Skin of body (tissue), 2 donors: ENCODE results near the gene UGT1A1. TPM values are rescaled to one million over a fixed set of nuclear protein-coding genes. Genes with fewer than 3 reads are reported as not detected.

ENCODE experiments used
- DNase-seq: peaks from one replicate; lab custom pipeline; 2025; lab: John Stamatoyannopoulos, UW
- total RNA-seq: library from RNA; depleted of rRNA; stranded (reverse); fragments of >200 nt; gene quantifications from one replicate; pipeline ENCODE4 v1.2.3, GENCODE V29; 2014

UGT1A1 gene
- total RNA-seq, 1 donor from 2014 or later: 0.10 TPM

DNA sequence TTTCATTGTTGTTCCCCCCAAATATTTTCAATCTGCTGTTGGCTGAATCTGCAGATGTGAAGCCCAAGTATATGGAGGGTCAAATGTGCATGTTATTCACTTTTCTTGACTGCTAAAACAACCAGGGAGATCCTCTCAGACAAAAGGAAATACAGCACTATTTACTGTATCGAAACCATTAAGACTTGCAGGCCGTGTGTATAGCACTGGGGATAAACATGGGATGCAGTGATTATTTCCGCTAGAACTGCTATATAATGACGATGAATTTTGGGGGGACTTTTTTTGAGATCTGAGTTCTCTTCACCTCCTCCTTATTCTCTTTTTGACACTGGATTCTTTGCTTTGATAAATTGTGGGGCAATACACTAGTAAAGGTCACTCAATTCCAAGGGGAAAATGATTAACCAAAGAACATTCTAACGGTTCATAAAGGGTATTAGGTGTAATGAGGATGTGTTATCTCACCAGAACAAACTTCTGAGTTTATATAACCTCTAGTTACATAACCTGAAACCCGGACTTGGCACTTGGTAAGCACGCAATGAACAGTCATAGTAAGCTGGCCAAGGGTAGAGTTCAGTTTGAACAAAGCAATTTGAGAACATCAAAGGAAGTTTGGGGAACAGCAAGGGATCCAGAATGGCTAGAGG, 3.5 kb upstream of the UGT1A1 start:
- no peak for DNase-seq

DNA sequence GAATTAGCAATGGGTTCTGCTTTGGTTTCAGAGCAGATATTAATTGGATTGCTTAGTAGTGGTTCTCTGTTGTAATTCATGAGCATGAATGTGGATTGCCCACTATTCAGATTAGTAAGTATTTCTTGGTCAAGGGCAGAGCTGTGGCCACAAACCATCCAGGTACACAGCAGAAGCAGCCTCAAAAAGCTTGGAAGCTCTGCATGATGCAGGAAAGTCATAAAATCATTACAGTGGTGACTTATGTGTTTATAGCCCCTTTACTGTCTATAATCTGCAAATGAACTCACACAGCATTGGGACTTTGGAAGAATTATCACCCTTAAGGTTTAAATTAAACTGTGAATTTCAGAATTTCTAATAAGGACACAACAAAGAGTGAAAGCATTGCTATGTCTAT, 1.9 kb upstream of the UGT1A1 start:
- DNase-seq: no peak

DNA sequence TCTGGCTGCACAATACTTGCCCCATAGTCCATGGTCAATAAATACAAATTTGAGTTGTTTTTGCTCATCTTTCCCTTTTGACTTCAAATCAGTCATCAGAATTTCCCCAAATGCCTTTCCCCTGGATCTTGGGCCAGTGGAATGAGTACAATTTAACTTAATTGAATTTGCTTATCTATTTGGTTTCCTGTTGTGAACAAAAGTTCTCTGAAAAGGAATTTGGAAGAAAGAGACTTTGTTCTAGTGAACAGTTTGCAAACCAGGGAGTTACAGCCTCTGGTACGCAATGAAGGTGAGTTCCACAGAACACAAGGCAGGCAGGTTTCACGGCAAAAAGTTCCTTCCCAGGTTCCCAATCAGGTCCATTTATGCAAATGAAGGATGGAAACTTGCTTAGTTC, 1.2 kb upstream of the UGT1A1 start:
- DNase-seq: no peak

DNA sequence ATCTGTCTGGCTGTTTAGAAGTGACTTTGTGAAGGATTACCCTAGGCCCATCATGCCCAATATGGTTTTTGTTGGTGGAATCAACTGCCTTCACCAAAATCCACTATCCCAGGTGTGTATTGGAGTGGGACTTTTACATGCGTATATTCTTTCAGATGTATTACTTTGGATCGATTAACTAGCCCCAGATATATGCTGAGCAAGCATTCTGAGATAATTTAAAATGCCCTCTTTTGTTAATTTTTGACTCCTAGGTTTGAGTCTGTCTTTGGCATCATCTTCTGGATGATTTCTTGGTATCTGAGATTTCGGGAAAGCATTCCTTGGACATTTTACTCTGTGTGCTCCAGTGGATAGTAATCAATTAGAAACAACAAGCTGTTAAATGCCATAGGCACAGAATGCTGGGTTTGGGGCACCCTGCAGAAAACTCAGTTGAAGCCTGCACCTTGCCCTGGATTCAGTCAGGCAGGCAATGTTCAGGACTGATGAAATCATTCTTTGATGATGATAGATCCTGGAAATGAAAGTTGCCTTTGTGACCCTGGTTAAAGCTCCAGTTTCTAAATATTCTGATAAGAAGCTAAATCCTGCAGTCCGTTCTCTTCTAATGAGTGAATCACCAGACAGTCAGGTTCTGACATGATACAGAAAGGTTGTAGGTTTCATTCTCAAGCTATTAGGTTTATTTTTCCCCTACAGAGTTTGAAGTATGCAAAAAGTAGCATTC, 1.1 kb downstream of the UGT1A1 start:
- no peak for DNase-seq

DNA sequence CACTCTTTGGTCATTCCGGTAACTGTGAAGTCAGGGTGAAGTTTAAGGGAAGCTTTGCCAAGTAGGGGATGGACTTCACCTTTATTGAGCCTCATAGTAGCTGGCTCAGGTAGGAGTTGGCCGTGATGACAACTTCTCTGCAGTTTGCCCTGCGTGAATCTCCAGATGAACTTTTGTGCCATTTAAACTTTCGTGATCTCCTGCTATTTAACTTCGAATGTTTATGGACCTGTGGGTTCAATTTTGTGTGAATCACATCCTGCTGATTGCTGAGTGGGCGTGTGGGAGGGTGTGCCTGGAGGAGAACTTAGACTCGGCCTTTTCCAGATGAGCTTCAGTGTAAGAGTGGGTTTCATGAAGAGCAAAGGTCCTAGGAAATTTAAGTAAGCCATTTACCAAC, 4.2 kb downstream of the UGT1A1 start:
- no peak for DNase-seq

DNA sequence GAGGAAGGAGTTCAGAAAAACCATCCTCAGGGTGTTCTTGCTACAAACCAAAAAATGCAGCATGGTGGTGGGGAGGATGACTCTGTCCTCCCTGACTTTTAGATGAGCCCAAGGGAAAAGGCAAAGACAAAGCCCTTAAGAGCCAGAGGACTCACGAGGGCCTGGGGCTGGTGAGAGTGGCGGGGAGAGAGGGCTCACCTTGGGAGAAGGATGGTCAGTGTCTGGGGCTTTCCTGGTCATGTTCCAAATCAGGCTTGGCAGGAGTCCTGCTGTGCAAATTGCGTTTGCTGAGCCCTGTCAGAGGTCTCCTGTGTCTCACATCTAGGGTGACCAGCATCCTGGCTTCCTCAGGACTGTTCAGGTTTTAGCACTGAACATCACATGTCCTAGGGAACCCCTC, 4.7 kb downstream of the UGT1A1 start:
- DNase-seq: no peak

DNA sequence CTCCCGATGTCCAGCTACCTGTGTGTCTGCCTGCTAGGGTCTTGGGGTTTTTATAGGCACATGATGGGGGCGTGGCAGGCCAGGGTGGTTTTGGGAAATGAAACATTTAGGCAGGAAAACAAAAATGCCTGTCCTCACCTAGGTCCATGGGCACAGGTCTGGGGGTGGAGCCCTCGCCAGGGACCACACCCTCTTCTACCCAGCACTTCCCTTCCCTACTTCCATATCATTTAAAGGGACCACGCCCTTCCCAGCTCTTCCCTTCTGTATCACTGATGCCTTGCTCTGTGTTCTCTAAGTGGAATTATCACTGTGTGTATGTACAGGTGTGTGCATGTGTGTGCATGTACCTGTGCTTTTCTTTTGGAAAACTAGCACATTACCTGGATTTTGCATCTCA, 6.3 kb downstream of the UGT1A1 start:
- DNase-seq: no peak

DNA sequence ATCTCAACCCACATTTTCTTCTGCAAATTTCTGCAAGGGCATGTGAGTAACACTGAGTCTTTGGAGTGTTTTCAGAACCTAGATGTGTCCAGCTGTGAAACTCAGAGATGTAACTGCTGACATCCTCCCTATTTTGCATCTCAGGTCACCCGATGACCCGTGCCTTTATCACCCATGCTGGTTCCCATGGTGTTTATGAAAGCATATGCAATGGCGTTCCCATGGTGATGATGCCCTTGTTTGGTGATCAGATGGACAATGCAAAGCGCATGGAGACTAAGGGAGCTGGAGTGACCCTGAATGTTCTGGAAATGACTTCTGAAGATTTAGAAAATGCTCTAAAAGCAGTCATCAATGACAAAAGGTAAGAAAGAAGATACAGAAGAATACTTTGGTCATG, 8.0 kb downstream of the UGT1A1 start:
- DNase-seq: no peak

DNA sequence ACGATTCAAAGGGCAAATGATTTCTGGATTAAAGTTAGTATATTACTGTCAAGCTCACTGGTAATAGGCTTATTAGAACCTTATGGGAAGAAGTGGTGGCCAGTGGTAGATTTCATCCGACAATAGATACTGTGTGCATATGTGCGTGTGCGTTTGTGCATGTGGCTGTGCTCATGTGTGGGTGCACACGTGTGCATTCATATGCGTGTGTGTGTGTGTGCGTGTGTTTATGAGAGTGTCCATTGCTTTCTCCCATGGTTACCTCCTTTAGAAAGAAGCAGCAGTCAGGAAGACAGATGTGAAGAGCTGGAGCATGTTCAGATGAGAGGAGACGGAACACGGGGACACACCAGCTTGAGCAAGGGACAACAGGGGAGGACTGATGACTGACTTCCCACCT, 9.2 kb downstream of the UGT1A1 start:
- DNase-seq: no peak

DNA sequence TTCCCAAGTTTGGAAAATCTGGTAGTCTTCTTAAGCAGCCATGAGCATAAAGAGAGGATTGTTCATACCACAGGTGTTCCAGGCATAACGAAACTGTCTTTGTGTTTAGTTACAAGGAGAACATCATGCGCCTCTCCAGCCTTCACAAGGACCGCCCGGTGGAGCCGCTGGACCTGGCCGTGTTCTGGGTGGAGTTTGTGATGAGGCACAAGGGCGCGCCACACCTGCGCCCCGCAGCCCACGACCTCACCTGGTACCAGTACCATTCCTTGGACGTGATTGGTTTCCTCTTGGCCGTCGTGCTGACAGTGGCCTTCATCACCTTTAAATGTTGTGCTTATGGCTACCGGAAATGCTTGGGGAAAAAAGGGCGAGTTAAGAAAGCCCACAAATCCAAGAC, 12.1 kb downstream of the UGT1A1 start:
- DNase-seq: no peak

DNA sequence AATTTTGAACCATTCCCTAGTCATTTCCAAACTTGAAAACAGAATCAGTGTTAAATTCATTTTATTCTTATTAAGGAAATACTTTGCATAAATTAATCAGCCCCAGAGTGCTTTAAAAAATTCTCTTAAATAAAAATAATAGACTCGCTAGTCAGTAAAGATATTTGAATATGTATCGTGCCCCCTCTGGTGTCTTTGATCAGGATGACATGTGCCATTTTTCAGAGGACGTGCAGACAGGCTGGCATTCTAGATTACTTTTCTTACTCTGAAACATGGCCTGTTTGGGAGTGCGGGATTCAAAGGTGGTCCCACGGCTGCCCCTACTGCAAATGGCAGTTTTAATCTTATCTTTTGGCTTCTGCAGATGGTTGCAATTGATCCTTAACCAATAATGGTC, 12.5 kb downstream of the UGT1A1 start:
- no peak for DNase-seq

DNA sequence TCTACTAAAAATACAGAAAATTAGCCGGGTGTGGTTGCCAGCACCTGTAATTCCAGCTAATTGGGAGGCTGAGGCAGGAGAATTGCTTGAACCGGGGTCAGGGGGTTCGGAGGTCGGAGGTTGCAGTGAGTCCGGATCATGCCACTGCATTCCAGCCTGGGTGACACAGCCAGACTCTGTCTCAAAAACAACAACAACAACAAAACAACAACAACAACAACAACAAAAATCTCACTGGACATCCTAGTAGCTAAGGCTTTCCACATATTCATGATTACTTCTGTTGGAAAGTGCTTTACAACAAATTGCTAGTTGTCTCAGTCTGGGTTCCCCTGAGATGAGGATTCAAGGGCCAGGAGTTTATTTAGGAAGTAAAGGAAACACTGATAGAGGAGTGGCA, 13.8 kb downstream of the UGT1A1 start:
- no peak for DNase-seq

DNA sequence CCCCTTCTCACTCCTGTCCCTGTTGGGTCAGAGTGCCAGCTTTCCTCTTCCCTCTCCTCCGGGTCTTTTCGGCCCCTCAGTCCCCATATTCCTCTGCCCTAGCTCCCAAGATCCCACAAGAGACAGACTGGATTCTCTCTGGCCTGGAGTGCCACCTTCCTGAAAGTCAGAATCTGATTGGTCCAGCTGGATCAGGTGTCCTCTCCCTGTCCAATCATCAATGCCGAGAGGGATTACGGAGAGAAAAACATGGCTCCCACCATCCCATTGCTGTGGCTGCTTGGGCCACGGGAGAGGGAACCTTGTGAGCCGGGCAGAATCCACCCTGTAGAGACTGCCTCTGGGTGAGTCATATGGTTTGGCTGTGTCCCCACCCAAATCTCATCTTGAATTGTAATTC, 15.3 kb downstream of the UGT1A1 start:
- DNase-seq: no peak

DNA sequence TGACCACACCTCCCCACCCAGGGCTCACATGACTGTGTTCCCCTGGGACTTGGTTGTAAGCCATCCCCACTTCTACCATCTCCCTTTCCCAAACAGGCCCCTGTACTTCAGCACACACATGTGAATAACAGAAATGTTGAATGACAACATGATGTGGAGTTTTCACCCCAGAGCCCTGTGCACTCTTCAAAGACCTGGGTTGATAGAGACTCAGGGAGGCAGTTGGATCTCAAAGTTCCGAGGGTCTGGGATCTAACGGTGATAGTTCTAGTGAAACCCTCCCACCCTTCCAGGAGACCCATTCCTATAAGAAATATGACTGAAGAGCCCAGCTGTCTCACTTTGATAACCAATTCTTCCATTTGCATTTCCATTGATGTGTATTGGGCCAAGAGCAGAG, 18.0 kb downstream of the UGT1A1 start, which contains the start of gene MROH2A:
MROH2A (plus strand) TSS at position 301 of the 400 bp plus-strand sequence. CDS start 1,029 bp downstream, outside the sequence.
- no peak for DNase-seq

DNA sequence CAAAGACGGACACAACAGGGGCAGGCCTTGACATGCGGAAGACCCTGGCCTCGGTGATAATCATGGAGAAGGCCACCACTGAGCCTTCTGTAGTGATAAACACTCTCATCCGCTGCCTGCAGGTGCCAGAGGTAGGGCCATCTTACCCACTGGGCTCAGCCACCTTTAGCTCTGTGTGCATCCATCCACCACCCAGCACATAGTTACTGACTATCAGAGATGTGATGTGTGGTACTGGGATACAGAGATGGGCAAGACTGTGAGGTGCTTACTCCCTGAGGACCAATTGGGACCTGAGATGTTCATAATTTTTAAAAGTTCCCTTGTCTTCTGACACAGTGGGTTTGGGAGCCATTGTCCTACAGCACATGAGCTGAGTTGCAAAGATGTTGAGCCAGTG, 19.7 kb downstream of the UGT1A1 start:
- DNase-seq: no peak

DNA sequence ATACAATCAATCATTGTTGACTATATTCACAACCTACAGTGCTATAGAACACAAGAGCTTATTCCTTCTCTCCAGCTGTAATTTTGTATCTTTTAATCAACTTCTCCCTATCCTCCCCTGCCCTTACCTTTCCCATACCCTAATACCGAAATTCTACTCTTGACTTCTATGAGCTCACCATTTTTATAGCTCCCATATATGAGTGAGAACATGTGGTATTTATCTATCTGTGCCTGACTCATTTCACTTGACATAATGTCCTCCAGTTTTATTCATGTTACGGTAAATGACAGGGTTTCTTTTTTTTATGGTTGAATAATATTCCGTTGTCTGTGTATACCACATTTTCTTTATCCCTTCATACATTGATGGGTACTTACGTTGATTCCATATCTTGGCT, 20.7 kb downstream of the UGT1A1 start:
- DNase-seq: no peak

DNA sequence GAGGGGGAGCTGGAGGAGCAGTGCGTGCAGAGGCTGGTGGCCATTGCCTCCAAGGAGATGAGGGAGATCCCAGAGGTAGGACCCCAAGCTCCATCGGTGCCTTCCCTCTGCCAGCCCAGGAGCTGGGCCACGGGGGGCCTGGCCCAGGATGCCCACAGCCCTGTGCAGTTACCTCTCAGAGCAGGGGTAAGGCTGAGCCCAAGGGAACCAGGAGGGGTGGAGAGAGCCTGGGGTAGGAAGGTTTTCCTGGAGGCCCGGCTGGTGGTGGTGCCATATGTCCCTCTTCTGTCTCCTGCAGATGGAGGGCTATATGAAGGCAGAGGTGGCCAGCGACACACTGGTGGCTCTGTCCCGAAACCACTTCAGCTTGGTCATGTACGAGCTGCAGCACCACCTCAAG, 29.5 kb downstream of the UGT1A1 start:
- DNase-seq: no peak

DNA sequence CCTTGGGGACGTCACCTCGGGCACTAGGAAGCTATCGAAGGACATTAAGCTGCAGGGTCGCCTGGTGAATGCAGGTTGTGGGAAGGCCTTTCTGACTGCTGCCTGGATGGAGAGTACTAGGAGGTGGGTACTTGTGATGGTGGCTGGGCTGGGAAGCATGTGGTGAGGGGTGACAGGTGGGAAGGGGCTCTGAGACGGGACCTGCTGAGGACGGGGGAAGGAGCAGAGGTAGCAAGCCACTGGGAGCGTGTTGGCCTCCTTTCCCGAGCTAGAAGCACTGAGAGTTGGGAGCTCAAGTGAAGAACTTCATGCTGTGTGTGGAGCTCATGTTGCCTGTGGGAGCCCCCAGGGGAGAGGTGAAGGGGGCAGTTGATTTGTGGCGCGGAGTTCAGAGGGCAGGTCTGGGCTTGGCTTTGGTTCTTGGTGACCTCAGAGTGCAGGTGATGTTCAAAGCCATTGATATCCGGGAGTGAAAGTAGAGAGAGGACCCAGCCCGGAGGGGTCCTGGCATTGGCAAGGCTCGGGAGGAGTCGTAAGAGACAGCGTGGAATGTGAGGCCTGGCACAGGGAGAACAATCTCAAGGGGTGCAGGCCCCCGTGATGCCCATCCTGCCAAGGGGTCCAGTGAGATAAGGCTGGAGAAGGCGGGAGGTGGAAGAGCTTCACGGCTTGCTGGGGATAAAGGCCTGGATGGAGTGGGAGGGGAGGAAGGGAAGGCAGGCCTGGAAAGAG, 31.2 kb downstream of the UGT1A1 start:
- no peak for DNase-seq

DNA sequence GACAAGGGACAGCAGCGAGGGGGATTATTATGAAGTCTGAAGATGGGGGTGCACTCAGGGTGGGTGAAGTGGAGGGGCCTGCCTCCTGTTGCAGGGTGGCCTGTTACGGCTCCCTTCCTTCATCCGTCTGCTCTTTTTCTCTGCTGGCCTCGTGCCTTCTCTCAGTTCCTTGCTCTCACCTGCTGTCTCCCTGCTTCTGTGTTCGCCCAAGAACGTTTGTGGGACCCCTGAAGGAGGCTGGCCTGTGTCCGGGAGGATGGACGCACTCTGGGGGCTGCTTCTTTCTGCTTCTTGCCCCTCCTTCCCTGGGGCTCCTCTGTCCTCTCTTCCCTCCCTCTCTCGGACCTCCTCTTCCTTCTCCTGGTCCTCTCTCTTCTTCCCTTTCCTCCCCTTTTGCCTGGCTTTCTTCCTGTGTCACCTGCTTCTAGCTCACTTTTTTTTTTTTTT, 31.8 kb downstream of the UGT1A1 start:
- DNase-seq: no peak

DNA sequence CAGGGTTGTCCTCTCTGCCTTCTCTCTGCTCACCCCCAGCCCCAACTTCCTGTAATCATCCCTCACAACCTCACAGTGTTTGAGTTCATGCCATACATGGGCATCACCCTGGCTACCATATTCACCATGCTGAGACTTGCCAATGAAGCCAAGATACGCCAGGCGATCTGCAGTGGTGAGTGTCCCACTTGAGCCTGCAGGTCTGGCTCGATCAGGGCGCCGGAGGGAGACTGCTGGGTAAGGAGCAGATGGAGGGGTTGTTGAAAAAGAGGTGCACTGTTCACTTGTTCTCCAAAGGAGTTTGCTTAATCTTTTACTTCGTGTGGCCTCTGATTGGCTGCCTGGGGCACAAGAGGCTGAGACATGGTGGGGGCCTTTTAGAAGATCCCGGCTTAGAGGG, 32.6 kb downstream of the UGT1A1 start:
- DNase-seq: no peak

DNA sequence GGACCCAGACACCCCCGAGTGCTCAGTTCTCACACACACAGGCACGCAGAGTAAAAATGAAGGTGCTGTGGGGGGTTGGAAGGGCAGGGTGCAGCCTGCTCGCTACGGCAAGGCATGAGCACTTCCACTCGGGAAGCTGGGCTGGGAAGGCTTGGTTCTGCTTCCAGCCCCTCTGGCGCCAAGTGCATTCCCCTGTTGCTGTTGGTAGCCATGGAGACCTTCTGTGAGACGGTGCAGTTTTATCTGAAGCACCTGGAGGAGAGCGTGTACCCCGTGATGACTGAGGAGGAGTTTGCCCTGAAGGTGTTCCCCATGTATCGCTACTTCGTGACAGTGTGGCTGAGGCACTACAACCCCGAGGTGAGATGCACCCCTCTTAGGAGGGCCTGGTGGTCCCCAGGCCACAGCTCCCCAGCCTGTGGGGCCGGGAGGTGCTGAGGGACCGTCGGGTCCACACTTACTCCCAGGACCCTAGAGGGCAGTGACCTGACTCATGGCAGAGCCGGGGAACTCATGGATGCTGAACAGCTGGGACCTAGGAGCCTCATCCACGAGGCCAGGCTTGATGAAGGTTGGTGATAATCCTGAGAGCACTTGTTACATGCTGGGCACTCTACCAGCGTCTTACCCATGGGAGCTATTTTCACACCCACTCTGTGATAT, 33.5 kb downstream of the UGT1A1 start:
- DNase-seq: no peak

DNA sequence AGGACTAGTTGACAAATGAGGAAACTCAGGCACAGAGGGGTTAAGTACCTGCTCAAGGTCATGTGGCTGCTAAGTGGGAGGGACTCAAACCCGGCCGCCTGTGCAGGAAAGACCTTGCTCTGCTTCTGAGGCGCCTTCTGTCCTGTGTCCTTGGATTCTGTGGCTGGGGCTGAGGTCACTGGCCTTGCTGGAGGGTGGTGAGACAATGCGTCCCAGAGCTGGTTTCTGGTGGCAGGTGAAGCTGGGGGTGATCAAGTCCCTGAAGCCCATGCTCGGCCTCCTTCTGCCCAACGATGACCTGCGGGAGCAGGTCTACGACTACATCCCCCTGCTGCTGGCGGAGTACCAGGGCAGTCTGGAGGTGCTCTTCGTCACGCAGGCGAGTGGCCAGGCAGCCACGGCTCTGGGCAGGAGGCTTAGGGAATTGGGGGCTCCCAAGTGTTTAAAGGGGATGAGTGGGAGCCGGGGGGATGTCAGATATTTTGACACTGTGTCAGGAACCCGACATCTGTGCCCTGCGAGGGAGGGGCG, 34.1 kb downstream of the UGT1A1 start:
- no peak for DNase-seq
